H9 (cell line): ENCODE data around the gene TMEM270. TPM values are rescaled to one million over a fixed set of nuclear protein-coding genes. Genes with fewer than 3 reads are reported as not detected.
A peak's percentile ranks its signal among the peaks of the same experiment; 100 is the strongest.

Experiments
- DNase-seq: peaks from one replicate; pipeline ENCODE4 v3.0.0-alpha.2; 2017
- H2AFZ ChIP-seq: one replicate; pipeline ENCODE4 v1.6.1; 2013; ENCODE audit warnings: mild to moderate bottlenecking, low read length, control low read depth, moderate library complexity
- H2AK5ac ChIP-seq: 2 replicates; pipeline ENCODE4 v1.6.1; 2013; ENCODE audit warnings: low read length, control low read depth, mixed read lengths; ENCODE audit not compliant: insufficient read length
- H2BK120ac ChIP-seq: one replicate; pipeline ENCODE4 v1.6.1; 2013; ENCODE audit warnings: low read depth, mild to moderate bottlenecking, low read length, control low read depth, inconsistent platforms; ENCODE audit not compliant: poor library complexity, severe bottlenecking
- H2BK12ac ChIP-seq: 2 replicates; pipeline ENCODE4 v1.6.1; 2013; ENCODE audit warnings: low read length, control low read depth, mixed read lengths, low read depth; ENCODE audit not compliant: insufficient read length
- H2BK15ac ChIP-seq: 2 replicates; pipeline ENCODE4 v1.6.1; 2013; ENCODE audit warnings: low read depth, low read length, control low read depth
- H2BK20ac ChIP-seq: one replicate; pipeline ENCODE4 v1.6.1; 2013; ENCODE audit warnings: low read depth, mild to moderate bottlenecking, low read length, control low read depth, inconsistent platforms; ENCODE audit not compliant: poor library complexity, severe bottlenecking
- H2BK5ac ChIP-seq: 2 replicates; pipeline ENCODE4 v1.6.1; 2013; ENCODE audit warnings: low read length, control low read depth, mixed read lengths; ENCODE audit not compliant: insufficient read length
- H3K14ac ChIP-seq: 2 replicates; pipeline ENCODE4 v1.6.1; 2013; ENCODE audit warnings: low read length, control low read depth; ENCODE audit not compliant: insufficient read depth
- H3K18ac ChIP-seq: 2 replicates; pipeline ENCODE4 v1.6.1; 2013; ENCODE audit warnings: low read depth, mild to moderate bottlenecking, mixed read lengths, low read length, control low read depth; ENCODE audit not compliant: insufficient read length
- H3K23ac ChIP-seq: 2 replicates; pipeline ENCODE4 v1.6.1; 2013; ENCODE audit warnings: low read length, control low read depth, mixed read lengths, low read depth; ENCODE audit not compliant: insufficient read length
- H3K23me2 ChIP-seq: 2 replicates; pipeline ENCODE4 v1.6.1; 2013; ENCODE audit warnings: low read depth, mild to moderate bottlenecking, mixed read lengths, low read length, control low read depth; ENCODE audit not compliant: insufficient read length, poor library complexity, severe bottlenecking
- H3K27ac ChIP-seq: 2 replicates; pipeline ENCODE4 v1.5.1; 2013; ENCODE audit warnings: low read length, control low read depth, mixed read lengths, low read depth; ENCODE audit not compliant: insufficient read length
- H3K27me3 ChIP-seq: 2 replicates; pipeline ENCODE4 v1.6.1; 2013; ENCODE audit warnings: low read length, control low read depth, inconsistent platforms; ENCODE audit not compliant: insufficient read depth
- H3K4ac ChIP-seq: 2 replicates; pipeline ENCODE4 v1.6.1; 2013; ENCODE audit warnings: low read depth, mild to moderate bottlenecking, control low read depth, inconsistent platforms, low read length, moderate library complexity
- H3K4me1 ChIP-seq: 2 replicates; pipeline ENCODE4 v1.6.1; 2013; ENCODE audit warnings: low read length, control low read depth, inconsistent platforms; ENCODE audit not compliant: insufficient read depth
- H3K4me2 ChIP-seq: 2 replicates; pipeline ENCODE4 v1.6.1; 2013; ENCODE audit warnings: low read length, control low read depth, mixed read lengths; ENCODE audit not compliant: insufficient read length, insufficient read depth
- H3K56ac ChIP-seq: 2 replicates; pipeline ENCODE4 v1.6.1; 2013; ENCODE audit warnings: low read depth, mild to moderate bottlenecking, mixed read lengths, low read length, control low read depth; ENCODE audit not compliant: insufficient read length
- H3K79me1 ChIP-seq: 2 replicates; pipeline ENCODE4 v1.6.1; 2013; ENCODE audit warnings: low read depth, mild to moderate bottlenecking, moderate library complexity, low read length, control low read depth, inconsistent platforms; ENCODE audit not compliant: insufficient read depth, poor library complexity, severe bottlenecking
- H3K79me2 ChIP-seq: 2 replicates; pipeline ENCODE4 v1.6.1; 2013; ENCODE audit warnings: low read length, control low read depth, inconsistent platforms; ENCODE audit not compliant: insufficient read depth
- H3K9ac ChIP-seq: 2 replicates; pipeline ENCODE4 v1.6.1; 2013; ENCODE audit warnings: low read length, control low read depth, mixed read lengths; ENCODE audit not compliant: insufficient read length; ENCODE audit errors: extremely low read depth
- H3K9me3 ChIP-seq: one replicate; pipeline ENCODE4 v1.6.1; 2013; ENCODE audit warnings: low read depth, low read length, inconsistent platforms; ENCODE audit not compliant: control insufficient read depth
- H3T11ph ChIP-seq: one replicate; pipeline ENCODE4 v1.6.1; 2013; ENCODE audit warnings: mild to moderate bottlenecking, low read length, control low read depth, inconsistent platforms
- H4K20me1 ChIP-seq: one replicate; pipeline ENCODE4 v1.6.1; 2013; ENCODE audit not compliant: control insufficient read depth, insufficient read length, insufficient read depth
- H4K5ac ChIP-seq: 2 replicates; pipeline ENCODE4 v1.6.1; 2013; ENCODE audit warnings: low read depth, mild to moderate bottlenecking, mixed read lengths, low read length, control low read depth; ENCODE audit not compliant: insufficient read length
- H4K8ac ChIP-seq: replicated peaks from 2 replicates; pipeline ENCODE4 v1.6.1; 2013; ENCODE audit warnings: low read length, control low read depth, mixed read lengths, low read depth; ENCODE audit not compliant: insufficient read length
- H4K91ac ChIP-seq: 2 replicates; pipeline ENCODE4 v1.6.1; 2013; ENCODE audit warnings: low read depth, mild to moderate bottlenecking, moderate library complexity, mixed read lengths, low read length, control low read depth; ENCODE audit not compliant: insufficient read length
- H3K27ac Mint-ChIP-seq, 3 experiments: 2 replicates in 2 of 3; 3 replicates in 1 of 3; pipeline ENCODE4 v1.8.0; 2020 to 2021; ENCODE audit warnings: mixed read lengths in 3 of 3, mild to moderate bottlenecking in 1 of 3, moderate library complexity in 1 of 3
- H3K27me3 Mint-ChIP-seq: 2 replicates; pipeline ENCODE4 v1.8.0; 2021; ENCODE audit warnings: low read depth, mild to moderate bottlenecking, moderate library complexity, mixed read lengths
- H3K36me3 Mint-ChIP-seq, 3 experiments: 2 replicates in 2 of 3; 3 replicates in 1 of 3; pipeline ENCODE4 v1.8.0; 2020 to 2021; ENCODE audit warnings: low read depth in 3 of 3, mixed read lengths in 3 of 3; ENCODE audit not compliant: insufficient read depth in 1 of 3
- H3K4me1 Mint-ChIP-seq, 2 experiments: 2 replicates each; pipeline ENCODE4 v1.8.0; 2020; ENCODE audit warnings: mixed read lengths in 2 of 2
- H3K4me3 Mint-ChIP-seq, 2 experiments: 2 replicates in 1 of 2; 3 replicates in 1 of 2; pipeline ENCODE4 v1.8.0; 2020 to 2021; ENCODE audit warnings: mild to moderate bottlenecking in 2 of 2, mixed read lengths in 2 of 2, moderate library complexity in 1 of 2
- H3K9me3 Mint-ChIP-seq, 2 experiments: 2 replicates in 1 of 2; 3 replicates in 1 of 2; pipeline ENCODE4 v1.8.0; 2020; ENCODE audit warnings: mild to moderate bottlenecking in 2 of 2, mixed read lengths in 2 of 2, moderate library complexity in 1 of 2
- CTCF ChIP-seq: fragments of 200-600 bp; sonication (generic); conservative IDR thresholded peaks from 3 replicates; pipeline ENCODE4 v1.8.0; 2021; ENCODE audit warnings: antibody characterized with exemption, mild to moderate bottlenecking
- WGBS: extraction: QIAGEN DNeasy Blood & Tissue Kit; methylation state at CpG from one replicate; pipeline ENCODE4 v1.1.7; 2013; ENCODE audit warnings: missing lambda C conversion rate, low lambda C conversion rate, mixed read lengths; ENCODE audit not compliant: insufficient read length; ENCODE audit errors: extremely low coverage; 5-methylcytosine and 5-hydroxymethylcytosine counted together
- total RNA-seq: library from RNA; stranded (reverse); gene quantifications from 2 replicates; pipeline ENCODE4 v1.2.1, GENCODE V29; 2021

TMEM270 gene
- total RNA-seq, 1 experiment from 2014 or later = not detected

- Histone ChIP-seq H3K18ac (peak overlapping the region; percentile 89), H2AFZ (no peak overlapping the region), H4K8ac (no peak overlapping the region), H2AK5ac (peak overlapping the region; percentile 11), H3K27me3 (no peaks in the 10 kb centered on the region), H2BK120ac (no peak overlapping the region), H3K79me2 (no peaks in the 10 kb centered on the region), H4K5ac (no peak overlapping the region), H3T11ph (no peak overlapping the region), H4K91ac (peak overlapping the region; percentile 60), H3K9ac (peak overlapping the region; percentile 36), H3K23ac (no peak overlapping the region), H2BK12ac (peak overlapping the region; percentile 64), H3K56ac (no peak overlapping the region), H3K9me3 (no peaks in the 10 kb centered on the region), H3K4ac (peak overlapping the region; percentile 43), H2BK15ac (no peak overlapping the region), H2BK5ac (no peak overlapping the region), H3K14ac (peak overlapping the region; percentile 86), H3K4me2 (peak overlapping the region; percentile 50), H3K79me1 (no peaks in the 10 kb centered on the region), H3K23me2 (peaks cover 9% of the 10 kb centered on the region), H3K4me1 (peaks cover 17% of the 10 kb centered on the region), H3K27ac (peak overlapping the region; percentile 5), H2BK20ac (no peak overlapping the region), H4K20me1 (no peaks in the 10 kb centered on the region)
- peaks cover 2 to 7% (median 5%) of the 10 kb centered on the region in 3 experiments; a peak in 4 of 7 replicates for H3K36me3 Mint-ChIP-seq
- peaks cover 65 to 75% of the 10 kb centered on the region in 2 experiments for H3K4me1 Mint-ChIP-seq
- no peak for DNase-seq
- TF ChIP-seq CTCF = no peak; the same call in 2 of the 3 replicates
- H3K27me3 Mint-ChIP-seq = peaks cover 15% of the 10 kb centered on the region
- H3K4me3 Mint-ChIP-seq = peak overlapping the region; percentile 36 to 59; a peak in 4 of 5 replicates
- no CpG with 5 or more reads among the region's 13 CpGs for WGBS
- peaks cover 0 to 4% of the 10 kb centered on the region in 2 experiments; a peak in 3 of 5 replicates for H3K9me3 Mint-ChIP-seq
- H3K27ac Mint-ChIP-seq = peak overlapping the region; percentile 29 to 99 (median 83); a peak in 5 of 7 replicates
Observed at GRCh38 chr7:73829921-73830680, 30.9 kb upstream of the TMEM270 start.
